Suppressor macrophage (primary cell): Measurements from ENCODE around the gene SPARCL1.
"Not testable (repeated sequence)": the region's sequence is repeated elsewhere in the genome, so short reads cannot be mapped to it uniquely, and the experiment has no call there.

Source experiments
- DNase-seq, 4 experiments: peaks; one replicate each; pipeline ENCODE4 v3.0.0-alpha.2; 2020 to 2022
- total RNA-seq, 17 experiments: gene quantifications; one replicate each; lab custom pipeline; 2026; ENCODE audit warnings: mixed read lengths in 6 of 17, inconsistent platforms in 3 of 17; lab: John Stamatoyannopoulos, UW

SPARCL1 gene
- total RNA-seq = 0 to 2.1 (median 0.05) reads per million in 17 experiments

DNA sequence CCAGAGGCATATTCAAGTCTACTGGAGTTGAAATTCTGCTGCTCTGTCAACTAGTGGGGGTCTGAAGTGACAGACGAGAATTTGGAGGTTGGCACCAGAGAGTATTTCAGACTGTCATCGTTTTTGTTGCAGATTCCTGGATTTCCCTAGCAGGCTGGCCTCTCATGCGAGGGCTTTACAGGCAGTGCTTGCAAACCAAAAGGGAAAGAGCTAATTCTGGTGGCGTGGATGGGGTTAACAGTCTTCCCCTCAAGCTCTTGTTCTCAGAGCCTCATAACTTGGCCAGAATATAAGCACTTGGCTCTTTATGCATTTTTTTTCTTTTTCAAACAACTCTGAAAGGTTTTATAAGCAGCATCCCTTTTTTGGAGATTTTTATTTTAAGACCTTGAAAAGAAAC, at the start of gene SPARCL1:
TSS of gene SPARCL1 (minus strand) at position 190 of the 400 bp plus-strand sequence. CDS start 29,802 bp downstream, outside the sequence.
- DNase-seq = no peak

DNA sequence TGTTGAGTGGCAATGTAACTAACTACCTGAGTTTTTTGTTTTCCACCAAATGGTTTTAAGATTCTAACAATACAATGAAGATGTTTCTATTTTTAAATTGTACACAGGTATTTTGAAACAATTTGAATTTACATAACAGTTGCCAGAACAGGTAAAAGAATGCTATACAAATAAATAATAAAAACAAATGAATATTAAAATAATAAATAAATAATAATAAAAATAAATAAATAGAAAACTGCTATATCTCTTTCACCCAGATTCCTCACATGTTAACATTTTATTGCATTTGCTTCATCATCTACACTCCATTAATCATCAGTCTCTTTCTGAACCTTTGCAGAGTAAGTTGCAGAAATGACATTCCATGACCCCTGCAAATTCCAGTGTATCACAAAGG, 46.8 kb upstream of the SPARCL1 start:
- DNase-seq = no peak

DNA sequence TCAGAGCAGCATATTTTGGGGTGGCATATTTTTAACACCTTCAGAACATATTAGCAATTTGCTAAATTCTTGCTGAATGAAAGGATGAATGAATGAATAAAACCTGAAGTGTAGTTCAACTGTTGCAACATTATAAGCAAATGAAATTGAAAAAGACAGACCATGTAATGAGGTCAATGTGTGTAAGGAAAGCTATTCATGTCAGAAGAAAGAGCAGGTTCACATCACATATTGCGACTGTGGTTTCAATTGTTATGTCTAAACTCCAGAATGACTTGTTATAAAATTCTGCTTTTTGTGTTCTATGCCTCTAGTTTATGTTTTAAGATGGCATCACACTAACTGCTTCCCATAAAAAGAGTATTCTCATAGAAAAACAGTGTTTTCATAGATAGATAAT, 46.2 kb upstream of the SPARCL1 start:
- DNase-seq = no peak

DNA sequence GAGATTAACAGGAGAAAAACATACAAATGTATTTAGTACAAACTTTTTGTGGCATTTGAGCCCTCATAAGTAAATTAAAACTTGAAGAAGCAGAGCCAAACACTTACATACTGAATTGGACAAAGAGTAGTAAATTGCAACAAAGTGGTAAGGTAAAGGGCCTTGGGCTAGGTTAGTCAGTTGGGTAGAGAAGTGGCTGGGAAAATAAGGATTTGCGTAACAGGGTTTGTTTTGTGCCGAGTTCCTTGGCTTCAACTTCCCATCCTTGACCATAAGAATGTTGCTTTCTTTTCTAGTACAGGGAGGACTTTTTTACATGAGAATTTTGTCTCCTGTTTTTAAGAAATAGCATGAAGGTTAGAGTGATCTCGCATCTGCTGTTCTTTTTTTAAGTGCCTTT, 45.8 kb upstream of the SPARCL1 start:
- peak in 2 of 4 experiments; percentile 6 to 16 for DNase-seq

DNA sequence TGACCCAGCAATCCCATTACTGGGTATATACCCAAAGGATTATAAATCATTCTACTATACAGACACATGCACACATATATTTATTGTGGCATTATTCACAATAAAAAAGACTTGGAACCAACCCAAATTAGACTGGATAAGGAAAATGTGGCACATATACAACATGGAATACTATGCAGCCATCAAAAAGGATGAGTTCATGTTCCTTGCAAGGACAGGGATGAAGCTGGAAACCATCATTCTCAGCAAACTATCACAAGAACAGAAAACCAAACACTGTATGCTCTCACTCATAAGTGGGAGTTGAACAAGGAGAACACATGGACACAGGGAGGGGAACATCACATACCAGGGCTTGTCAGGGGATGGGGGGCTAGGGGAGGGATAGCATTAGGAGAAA, 45.2 kb upstream of the SPARCL1 start:
- DNase-seq = not testable (repeated sequence)

DNA sequence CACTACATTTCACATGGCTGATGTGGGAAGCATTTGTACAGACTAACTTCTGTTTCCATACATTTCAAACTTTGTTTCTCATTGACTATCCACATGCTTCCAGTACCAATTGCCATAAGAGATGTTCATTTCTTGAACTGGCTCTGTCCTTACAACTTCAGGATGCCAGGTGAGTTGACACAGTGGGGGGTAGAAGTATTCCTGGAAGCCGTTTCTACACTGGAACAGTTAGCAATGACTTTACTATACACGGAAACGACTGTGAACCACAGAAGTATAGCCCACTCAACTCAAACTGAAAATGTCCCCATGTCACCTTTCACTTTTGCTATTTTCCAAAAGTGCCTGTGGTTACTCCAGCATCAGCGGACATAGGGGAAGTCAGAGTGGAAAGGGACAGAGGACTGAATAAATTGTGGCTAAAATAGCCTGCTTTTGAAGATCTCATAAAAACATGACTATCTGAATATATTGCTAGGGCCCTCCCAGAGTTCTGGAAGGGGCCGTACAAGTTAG, 41.2 kb upstream of the SPARCL1 start:
- DNase-seq = no peak

- DNase-seq = no peak
Measured at GRCh38 chr4:87567191-87567590, 38.0 kb upstream of the SPARCL1 start.

- DNase-seq = no peak
Measured at GRCh38 chr4:87566276-87566675, 37.1 kb upstream of the SPARCL1 start.

GRCh38 chr4:87565746-87566145, 36.6 kb upstream of the SPARCL1 start:
- DNase-seq = no peak

DNA sequence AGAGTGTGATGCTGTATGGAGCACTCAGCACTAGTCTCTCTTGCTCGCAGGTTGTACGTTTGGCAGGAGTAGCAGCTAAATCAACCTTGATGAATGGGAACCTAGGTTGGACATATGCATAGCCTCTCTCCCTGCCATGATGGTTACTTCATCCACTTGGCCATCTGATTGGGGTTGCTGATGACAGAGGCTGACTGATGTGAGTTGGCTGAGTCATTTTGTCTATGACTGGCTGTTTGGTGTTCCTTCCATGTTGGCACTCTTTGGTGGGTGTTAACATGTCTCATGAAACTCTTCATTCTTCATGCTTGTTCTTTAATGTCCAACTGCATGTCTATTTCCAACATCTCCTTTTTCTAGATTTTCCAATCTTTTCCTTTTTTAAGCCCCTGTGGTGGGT, 31.6 kb upstream of the SPARCL1 start:
- no peak for DNase-seq

- no peak for DNase-seq
Measured at GRCh38 chr4:87559090-87559837, 30.1 kb upstream of the SPARCL1 start.

- DNase-seq = no peak
Measured at GRCh38 chr4:87557348-87557747, 28.2 kb upstream of the SPARCL1 start.

- DNase-seq = peak; percentile 8 to 60 (median 38)
Measured at GRCh38 chr4:87555773-87556619, 26.8 kb upstream of the SPARCL1 start.

- no peak for DNase-seq
Measured at GRCh38 chr4:87553182-87553581, 24.0 kb upstream of the SPARCL1 start.

DNA sequence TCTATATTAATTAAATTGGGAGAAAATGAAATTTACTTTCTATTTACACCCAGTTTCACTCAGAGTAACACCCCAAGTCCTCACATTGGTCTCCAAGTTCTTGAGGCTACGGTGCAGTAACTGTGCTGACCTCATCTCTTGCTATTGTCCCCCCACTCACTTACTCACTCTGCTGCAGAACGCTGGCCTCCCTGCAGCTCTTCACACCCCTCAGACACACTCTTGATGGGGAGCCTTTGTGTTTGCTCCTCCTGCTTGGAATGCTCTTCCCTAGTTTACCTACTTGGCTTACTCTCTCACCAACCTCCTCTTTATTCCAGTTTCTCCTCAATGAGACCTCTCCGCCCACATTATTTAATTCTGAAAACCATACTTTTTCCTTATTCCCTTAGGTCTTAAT, 22.2 kb upstream of the SPARCL1 start:
- DNase-seq = no peak

- no peak for DNase-seq
Measured at GRCh38 chr4:87547016-87547708, 18.0 kb upstream of the SPARCL1 start.

DNA sequence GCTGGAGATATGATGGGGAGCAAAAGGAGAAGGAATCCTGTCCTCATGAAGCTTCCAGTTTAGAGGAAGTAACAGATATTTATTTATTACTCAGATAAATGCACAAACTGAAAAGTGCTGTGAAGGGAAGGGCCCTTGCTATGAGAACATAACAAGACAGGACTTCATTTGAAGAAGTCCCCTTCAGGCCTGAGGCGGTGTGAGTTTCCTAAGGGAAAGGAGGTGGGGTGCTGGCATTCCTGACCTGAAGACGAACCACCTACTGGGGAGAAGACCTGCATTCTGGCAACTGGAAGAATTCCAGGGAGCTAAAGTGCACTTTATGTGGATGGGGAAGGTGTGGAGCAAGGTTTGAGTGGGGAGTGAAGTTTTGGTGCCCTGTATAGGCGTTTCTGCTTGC, 15.9 kb upstream of the SPARCL1 start:
- no peak for DNase-seq

GRCh38 chr4:87543835-87544461, 14.8 kb upstream of the SPARCL1 start:
- peak; percentile 24 to 53 (median 33) for DNase-seq

GRCh38 chr4:87542734-87543312, 13.6 kb upstream of the SPARCL1 start:
- no peak for DNase-seq

DNA sequence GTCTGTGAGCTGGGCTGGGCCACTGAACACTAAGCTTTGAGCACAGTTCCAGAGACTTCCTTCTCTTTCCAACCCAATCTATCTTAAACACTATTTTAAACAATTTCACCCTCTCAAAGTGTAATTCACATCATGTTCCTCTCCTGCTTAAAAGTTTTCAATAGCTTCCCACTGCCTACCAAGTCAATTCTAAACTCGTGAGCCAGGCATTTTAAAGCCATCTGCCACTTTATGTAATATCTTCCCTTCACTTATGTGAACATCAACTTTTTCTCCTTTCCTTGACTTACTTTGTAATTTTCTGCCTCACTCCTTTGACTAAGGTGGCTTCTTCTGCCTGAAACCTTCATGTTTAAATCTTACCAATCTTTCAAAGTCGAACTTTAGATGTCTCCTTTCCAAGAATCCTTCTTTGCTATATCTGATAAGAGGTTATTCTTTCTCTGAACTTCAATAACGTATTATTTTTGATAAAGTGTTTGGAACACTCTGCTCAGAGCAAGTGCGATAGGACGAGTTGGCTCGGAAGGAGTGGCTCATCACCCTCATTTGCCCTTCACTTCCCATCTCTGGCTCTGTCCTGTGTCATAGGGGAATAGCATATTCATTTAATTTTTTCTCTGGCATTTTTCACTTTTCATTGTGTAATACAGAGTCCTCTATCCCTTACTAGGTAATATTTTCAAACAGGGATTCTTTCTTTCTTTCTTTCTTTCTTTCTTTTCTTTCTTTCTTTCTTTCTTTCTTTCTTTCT, 13.0 kb upstream of the SPARCL1 start:
- no peak for DNase-seq

DNA sequence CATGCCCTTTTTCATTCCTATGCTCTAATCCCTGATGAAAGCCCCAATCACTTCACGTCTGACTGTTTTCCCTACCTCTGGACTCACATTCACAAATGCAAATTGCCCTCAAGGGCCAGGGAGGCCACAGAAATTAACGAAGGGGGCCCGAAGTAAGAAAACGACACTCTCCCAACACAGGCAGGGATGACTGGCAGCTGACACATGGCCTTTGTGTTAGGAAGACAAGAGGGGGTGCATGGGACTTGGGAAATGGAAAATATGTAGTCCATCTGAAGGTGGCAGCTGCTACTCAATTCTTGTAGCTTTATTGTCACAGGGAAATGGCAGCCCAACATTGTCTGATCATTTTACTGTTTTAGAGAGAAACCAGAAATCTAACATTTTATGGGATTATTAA, 12.3 kb upstream of the SPARCL1 start:
- DNase-seq = no peak
